GM19324 (cell line): ENCODE measurements around the gene LTB.

Source experiments
- ATAC-seq: cut with Tn5 transposase; IDR thresholded peaks from one replicate; pipeline ENCODE4 v1.9.1; 2021; ENCODE audit warnings: mild to moderate bottlenecking, moderate library complexity; ENCODE audit not compliant: unreplicated experiment, low FRiP score

The LTB gene

GRCh38 chr6:31531771-31532643, 50.2 kb downstream of the LTB start:
- ATAC-seq, result no peak

- ATAC-seq, result no peak
These were observed 51.1 kb downstream of the LTB start for GRCh38 chr6:31531162-31531561.

GRCh38 chr6:31530659-31531058, 51.6 kb downstream of the LTB start:
- ATAC-seq, result no peak
